Measurements from ENCODE around the gene TRIM69.

DNA sequence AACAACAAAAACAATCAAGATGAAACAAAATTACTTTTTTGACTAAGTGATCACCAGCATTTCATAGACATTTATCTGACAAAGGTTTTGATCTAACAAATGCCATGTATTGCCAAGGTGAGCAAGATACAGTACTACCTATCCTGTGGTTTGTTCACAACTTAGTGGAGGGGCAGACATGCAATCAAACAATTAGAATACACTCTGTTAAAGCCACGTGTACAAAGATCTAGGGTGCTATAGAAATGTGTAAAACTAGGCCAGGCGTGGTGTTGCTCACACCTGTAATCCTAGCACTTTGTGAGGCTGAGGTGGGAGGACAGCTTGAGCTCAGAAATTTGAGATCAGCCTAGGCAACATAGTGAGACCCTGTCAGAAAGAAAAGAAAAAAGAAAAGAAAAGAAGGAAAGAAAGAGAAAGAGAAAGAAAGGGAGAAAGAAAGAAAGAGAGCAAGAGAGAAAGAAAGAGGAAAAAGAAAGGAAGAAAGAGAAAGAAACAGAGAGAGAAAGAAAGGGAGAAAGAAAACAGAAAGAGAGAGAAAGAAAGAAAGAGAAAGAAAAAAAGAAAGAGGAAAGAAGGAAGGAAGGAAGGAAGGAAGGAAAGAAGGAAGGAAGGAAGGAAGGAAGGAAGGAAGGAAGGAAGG is 1.4 kb upstream of the TRIM69 start:
- TF ChIP-seq POLR2AphosphoS5 (IDR thresholded peaks at IDR 0.05; ENCODE audit: low read depth): no peak
- TF ChIP-seq, protein P1, sequence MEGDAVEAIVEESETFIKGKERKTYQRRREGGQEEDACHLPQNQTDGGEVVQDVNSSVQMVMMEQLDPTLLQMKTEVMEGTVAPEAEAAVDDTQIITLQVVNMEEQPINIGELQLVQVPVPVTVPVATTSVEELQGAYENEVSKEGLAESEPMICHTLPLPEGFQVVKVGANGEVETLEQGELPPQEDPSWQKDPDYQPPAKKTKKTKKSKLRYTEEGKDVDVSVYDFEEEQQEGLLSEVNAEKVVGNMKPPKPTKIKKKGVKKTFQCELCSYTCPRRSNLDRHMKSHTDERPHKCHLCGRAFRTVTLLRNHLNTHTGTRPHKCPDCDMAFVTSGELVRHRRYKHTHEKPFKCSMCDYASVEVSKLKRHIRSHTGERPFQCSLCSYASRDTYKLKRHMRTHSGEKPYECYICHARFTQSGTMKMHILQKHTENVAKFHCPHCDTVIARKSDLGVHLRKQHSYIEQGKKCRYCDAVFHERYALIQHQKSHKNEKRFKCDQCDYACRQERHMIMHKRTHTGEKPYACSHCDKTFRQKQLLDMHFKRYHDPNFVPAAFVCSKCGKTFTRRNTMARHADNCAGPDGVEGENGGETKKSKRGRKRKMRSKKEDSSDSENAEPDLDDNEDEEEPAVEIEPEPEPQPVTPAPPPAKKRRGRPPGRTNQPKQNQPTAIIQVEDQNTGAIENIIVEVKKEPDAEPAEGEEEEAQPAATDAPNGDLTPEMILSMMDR (conservative IDR thresholded peaks at IDR 0.05; ENCODE audit: low read depth in 2 of 2): no peak

All from GM23338 (cell line).